Common myeloid progenitor, CD34-positive (primary cell): Measurements from ENCODE around the gene MSL1.

ENCODE experiments used
- CTCF ChIA-PET: fragments of 350-600 bp; sonication (Branson Sonifier 250); formaldehyde crosslinking; loops from one replicate; lab custom pipeline; 2021; ENCODE audit warnings: antibody characterized with exemption; lab: Charles Lee
- POLR2A ChIA-PET: fragments of 350-600 bp; sonication (Branson Sonifier 250); formaldehyde crosslinking; loops from one replicate; lab custom pipeline; 2021; ENCODE audit warnings: antibody characterized with exemption; lab: Charles Lee
- DNase-seq, 3 donors: peaks; one replicate each; pipeline versions ENCODE4 v3.0.0 to v3.0.0-alpha.2; 2013
- H3K27ac ChIP-seq, 2 experiments: 1 replicate in 1 of 2; 2 replicates in 1 of 2; pipeline ENCODE4 v1.7.0; 2013; ENCODE audit warnings: inconsistent platforms in 2 of 2, low read length in 2 of 2, mild to moderate bottlenecking in 2 of 2, low read depth in 1 of 2, moderate library complexity in 1 of 2; ENCODE audit not compliant: severe bottlenecking in 2 of 2, insufficient read depth in 1 of 2, poor library complexity in 1 of 2
- H3K27me3 ChIP-seq, 5 experiments: replicated peaks in 2 of 5; 1 replicate in 3 of 5; 2 replicates in 2 of 5; pipeline versions ENCODE4 v1.6.1 to v1.7.0; 2013; ENCODE audit warnings: low read length in 4 of 5, mild to moderate bottlenecking in 2 of 5, moderate library complexity in 2 of 5, inconsistent platforms in 1 of 5; ENCODE audit not compliant: insufficient read depth in 5 of 5, control insufficient read depth in 4 of 5
- H3K36me3 ChIP-seq, 4 experiments: 1 replicate in 2 of 4; 2 replicates in 2 of 4; pipeline versions ENCODE4 v1.6.1 to v1.7.0; 2013; ENCODE audit warnings: low read length in 3 of 4, control low read depth in 1 of 4, mild to moderate bottlenecking in 1 of 4; ENCODE audit not compliant: control insufficient read depth in 4 of 4, insufficient read depth in 4 of 4
- H3K4me1 ChIP-seq, 4 experiments: 1 replicate in 3 of 4; 2 replicates in 1 of 4; pipeline versions ENCODE4 v1.6.1 to v1.7.1; 2013; ENCODE audit warnings: low read length in 3 of 4, mild to moderate bottlenecking in 3 of 4, control low read depth in 1 of 4, inconsistent platforms in 1 of 4, moderate library complexity in 1 of 4; ENCODE audit not compliant: control insufficient read depth in 4 of 4, insufficient read depth in 4 of 4; ENCODE audit errors: control extremely low read depth in 1 of 4
- H3K4me3 ChIP-seq, 7 experiments: 1 replicate in 4 of 7; 2 replicates in 3 of 7; pipeline versions ENCODE4 v1.5.1 to v1.7.0; 2013; ENCODE audit warnings: mild to moderate bottlenecking in 7 of 7, low read length in 6 of 7, moderate library complexity in 6 of 7, inconsistent platforms in 2 of 7, low read depth in 2 of 7, control low read depth in 1 of 7; ENCODE audit not compliant: insufficient read depth in 4 of 7, control insufficient read depth in 1 of 7; ENCODE audit errors: extremely low read depth in 1 of 7
- H3K9me3 ChIP-seq, 5 experiments: 1 replicate in 4 of 5; 2 replicates in 1 of 5; pipeline versions ENCODE4 v1.6.1 to v1.7.1; 2013; ENCODE audit warnings: low read length in 4 of 5, mild to moderate bottlenecking in 2 of 5, inconsistent platforms in 1 of 5, low read depth in 1 of 5, moderate library complexity in 1 of 5; ENCODE audit not compliant: control insufficient read depth in 4 of 5, insufficient read depth in 2 of 5; ENCODE audit errors: control extremely low read depth in 1 of 5
- WGBS: methylation state at CpG from one replicate; pipeline ENCODE4 v1.1.5; 2013; ENCODE audit not compliant: insufficient coverage; 5-methylcytosine and 5-hydroxymethylcytosine counted together

Gene MSL1

GRCh38 chr17:40105861-40106759 is 15.7 kb upstream of the MSL1 start:
- POLR2A ChIA-PET, result interaction anchor here (0.6 kb wide), 1 partner anchor 34 kb away, joined by 3 read pairs; the partner anchor contains the start of gene CASC3
- 44% methylated on average over 2 of the region's 5 CpGs for WGBS

GRCh38 chr17:40106760-40107521 is 14.8 kb upstream of the MSL1 start:
- 42% methylated on average over 3 of the region's 20 CpGs for WGBS
- DNase-seq, result peak in 2 of 3 donors; percentile 44 to 48
- Histone ChIP-seq H3K27me3 (no peaks in the 10 kb centered on the region), H3K9me3 (no peaks in the 10 kb centered on the region), H3K4me3 (peak overlapping the region in 1 of 7 experiments; percentile 17), H3K4me1 (peaks cover 16 to 83% (median 70%) of the 10 kb centered on the region in 4 experiments), H3K36me3 (no peaks in the 10 kb centered on the region), H3K27ac (no peak overlapping the region)
- ChIA-PET POLR2A (interaction anchor here (0.6 kb wide), 1 partner anchor 543 kb away, joined by 3 read pairs; no protein-coding TSS in a partner anchor), CTCF (interaction anchor here (0.8 to 2.5 kb wide), 7 partner anchors 10 to 94 kb away, joined by 3 to 10 read pairs (median 3); no protein-coding TSS in a partner anchor)

More at GRCh38 chr17:40105861-40106759, 15.7 kb upstream of the MSL1 start:
- CTCF ChIA-PET, result interaction anchor here (0.9 to 2.5 kb wide), 7 partner anchors 9 to 69 kb away, joined by 3 to 10 read pairs (median 4); no protein-coding TSS in a partner anchor
- Histone ChIP-seq H3K36me3 (no peaks in the 10 kb centered on the region), H3K4me3 (peak overlapping the region in 1 of 7 experiments; percentile 10), H3K9me3 (no peaks in the 10 kb centered on the region), H3K27ac (no peak overlapping the region), H3K27me3 (no peaks in the 10 kb centered on the region), H3K4me1 (peaks cover 17 to 79% (median 65%) of the 10 kb centered on the region in 4 experiments)
- no peak for DNase-seq

- peak overlapping the region in 2 of 7 experiments; percentile 1 to 17 for H3K4me3 ChIP-seq
- 0% methylated on average over 1 of the region's 5 CpGs for WGBS
- H3K27me3 ChIP-seq, result no peaks in the 10 kb centered on the region
- peak; percentile 32 to 58 (median 53) for DNase-seq
- ChIA-PET POLR2A (interaction anchor here (0.6 kb wide), 1 partner anchor 542 kb away, joined by 3 read pairs; no protein-coding TSS in a partner anchor), CTCF (interaction anchor here (0.8 to 2.5 kb wide), 7 partner anchors 11 to 95 kb away, joined by 3 to 10 read pairs (median 3); no protein-coding TSS in a partner anchor)
- peaks cover 20 to 90% (median 77%) of the 10 kb centered on the region in 4 experiments for H3K4me1 ChIP-seq
- H3K36me3 ChIP-seq, result no peaks in the 10 kb centered on the region
- peak overlapping the region in 1 of 2 experiments; percentile 44 for H3K27ac ChIP-seq
- H3K9me3 ChIP-seq, result no peaks in the 10 kb centered on the region
These were observed 14.1 kb upstream of the MSL1 start for GRCh38 chr17:40107522-40108174.

GRCh38 chr17:40108970-40109824 is 12.6 kb upstream of the MSL1 start:
- H3K36me3 ChIP-seq, result no peaks in the 10 kb centered on the region
- WGBS, result 99% methylated on average over 6 of the region's 9 CpGs
- ChIA-PET CTCF (interaction anchor here (0.8 to 6.7 kb wide), 7 partner anchors 11 to 174 kb away, joined by 3 to 65 read pairs (median 5); partner anchors contain the start of gene MSL1), POLR2A (no interaction called here)
- H3K27me3 ChIP-seq, result no peaks in the 10 kb centered on the region
- DNase-seq, result peak in 2 of 3 donors; percentile 45 to 50
- no peak overlapping the region for H3K27ac ChIP-seq
- H3K4me1 ChIP-seq, result peaks cover 26 to 91% (median 81%) of the 10 kb centered on the region in 4 experiments
- H3K9me3 ChIP-seq, result no peaks in the 10 kb centered on the region
- no peak overlapping the region for H3K4me3 ChIP-seq

GRCh38 chr17:40110026-40110845 is 11.5 kb upstream of the MSL1 start:
- Histone ChIP-seq H3K4me3 (no peak overlapping the region), H3K36me3 (no peaks in the 10 kb centered on the region), H3K27ac (no peak overlapping the region), H3K9me3 (no peaks in the 10 kb centered on the region), H3K4me1 (peaks cover 24 to 84% (median 77%) of the 10 kb centered on the region in 4 experiments), H3K27me3 (no peaks in the 10 kb centered on the region)
- POLR2A ChIA-PET, result interaction anchor here (1.0 kb wide), 1 partner anchor 12 kb away, joined by 3 read pairs; the partner anchor contains the start of gene MSL1
- 100% methylated on average over 1 of the region's 3 CpGs for WGBS
- CTCF ChIA-PET, result interaction anchor here (0.8 to 6.7 kb wide), 16 partner anchors 8 to 173 kb away, joined by 3 to 91 read pairs (median 18); partner anchors contain the start of genes CASC3, MSL1 and NR1D1
- DNase-seq, result no peak
